ENCODE measurements around the gene NDUFA12.

- TF ChIP-seq, protein P1, sequence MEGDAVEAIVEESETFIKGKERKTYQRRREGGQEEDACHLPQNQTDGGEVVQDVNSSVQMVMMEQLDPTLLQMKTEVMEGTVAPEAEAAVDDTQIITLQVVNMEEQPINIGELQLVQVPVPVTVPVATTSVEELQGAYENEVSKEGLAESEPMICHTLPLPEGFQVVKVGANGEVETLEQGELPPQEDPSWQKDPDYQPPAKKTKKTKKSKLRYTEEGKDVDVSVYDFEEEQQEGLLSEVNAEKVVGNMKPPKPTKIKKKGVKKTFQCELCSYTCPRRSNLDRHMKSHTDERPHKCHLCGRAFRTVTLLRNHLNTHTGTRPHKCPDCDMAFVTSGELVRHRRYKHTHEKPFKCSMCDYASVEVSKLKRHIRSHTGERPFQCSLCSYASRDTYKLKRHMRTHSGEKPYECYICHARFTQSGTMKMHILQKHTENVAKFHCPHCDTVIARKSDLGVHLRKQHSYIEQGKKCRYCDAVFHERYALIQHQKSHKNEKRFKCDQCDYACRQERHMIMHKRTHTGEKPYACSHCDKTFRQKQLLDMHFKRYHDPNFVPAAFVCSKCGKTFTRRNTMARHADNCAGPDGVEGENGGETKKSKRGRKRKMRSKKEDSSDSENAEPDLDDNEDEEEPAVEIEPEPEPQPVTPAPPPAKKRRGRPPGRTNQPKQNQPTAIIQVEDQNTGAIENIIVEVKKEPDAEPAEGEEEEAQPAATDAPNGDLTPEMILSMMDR (conservative IDR thresholded peaks at IDR 0.05; ENCODE audit: low read depth, low read length): no peak
- no peak for TF ChIP-seq EZH2 (IDR thresholded peaks at IDR 0.05; ENCODE audit: borderline replicate concordance, low read depth, low read length, poor library complexity, severe bottlenecking)
Measured at GRCh38 chr12:94988471-94988870, 15.0 kb downstream of the NDUFA12 start.

Measured in A673 (cell line).